GM21529 (cell line): ENCODE measurements around the gene SNX30.

Experiments
- ATAC-seq: cut with Tn5 transposase; IDR thresholded peaks from one replicate; pipeline ENCODE4 v1.9.1; 2021; ENCODE audit not compliant: unreplicated experiment

Gene SNX30

GRCh38 chr9:112780450-112781036 lies 30.0 kb downstream of the SNX30 start:
- no peak for ATAC-seq

- ATAC-seq, result no peak
Observed at GRCh38 chr9:112782218-112782617, 31.7 kb downstream of the SNX30 start.

GRCh38 chr9:112783551-112783954 lies 33.0 kb downstream of the SNX30 start:
- ATAC-seq, result no peak

GRCh38 chr9:112784020-112784785 lies 33.6 kb downstream of the SNX30 start:
- ATAC-seq, result no peak

- no peak for ATAC-seq
Observed at GRCh38 chr9:112785986-112786385, 35.4 kb downstream of the SNX30 start.

GRCh38 chr9:112786829-112787520 lies 36.4 kb downstream of the SNX30 start:
- ATAC-seq, result no peak

GRCh38 chr9:112787978-112788377 lies 37.4 kb downstream of the SNX30 start:
- ATAC-seq, result no peak

GRCh38 chr9:112789473-112789872 lies 38.9 kb downstream of the SNX30 start:
- no peak for ATAC-seq

- ATAC-seq, result no peak
Observed at GRCh38 chr9:112789891-112790774, 39.6 kb downstream of the SNX30 start.

GRCh38 chr9:112792670-112793069 lies 42.1 kb downstream of the SNX30 start:
- ATAC-seq, result no peak

- peak; percentile 91 for ATAC-seq
Observed at GRCh38 chr9:112793213-112793810, 42.8 kb downstream of the SNX30 start.

- no peak for ATAC-seq
Observed at GRCh38 chr9:112794731-112795130, 44.2 kb downstream of the SNX30 start.

GRCh38 chr9:112795921-112796320 lies 45.4 kb downstream of the SNX30 start:
- no peak for ATAC-seq

GRCh38 chr9:112796485-112796884 lies 45.9 kb downstream of the SNX30 start:
- ATAC-seq, result no peak

GRCh38 chr9:112809351-112809848 lies 58.8 kb downstream of the SNX30 start:
- peak; percentile 98 for ATAC-seq

GRCh38 chr9:112809906-112810305 lies 59.3 kb downstream of the SNX30 start:
- no peak for ATAC-seq

GRCh38 chr9:112810696-112811490 lies 60.3 kb downstream of the SNX30 start:
- no peak for ATAC-seq

GRCh38 chr9:112811518-112811917 lies 61.0 kb downstream of the SNX30 start:
- ATAC-seq, result no peak

GRCh38 chr9:112815868-112816267 lies 65.3 kb downstream of the SNX30 start:
- no peak for ATAC-seq

- ATAC-seq, result no peak
Observed at GRCh38 chr9:112817860-112818203, 67.3 kb downstream of the SNX30 start.
